HK-2 (cell line): ENCODE data around the gene CLEC4M.
"Not testable (repeated sequence)": the region's sequence is repeated elsewhere in the genome, so short reads cannot be mapped to it uniquely, and the experiment has no call there.

Experiments
- DNase-seq: peaks from one replicate; pipeline ENCODE4 v3.0.0-alpha.2; 2018; ENCODE audit not compliant: unreplicated experiment

The CLEC4M gene

GRCh38 chr19:7740682-7741054 lies 22.4 kb upstream of the CLEC4M start:
- DNase-seq, result no peak

- DNase-seq, result no peak
These were observed 20.5 kb upstream of the CLEC4M start for GRCh38 chr19:7742575-7742974.

- no peak for DNase-seq
These were observed 20.1 kb upstream of the CLEC4M start for GRCh38 chr19:7742991-7743390.

- no peak for DNase-seq
These were observed 19.6 kb upstream of the CLEC4M start for GRCh38 chr19:7743425-7743841.

GRCh38 chr19:7744199-7744786 lies 18.8 kb upstream of the CLEC4M start:
- DNase-seq, result no peak

- no peak for DNase-seq
These were observed 18.0 kb upstream of the CLEC4M start for GRCh38 chr19:7744871-7745650.

- not testable (repeated sequence) for DNase-seq
These were observed 16.7 kb upstream of the CLEC4M start for GRCh38 chr19:7746306-7746705.

GRCh38 chr19:7746903-7747884 lies 15.8 kb upstream of the CLEC4M start, which contains the start of gene CD209:
Gene CD209 (minus strand): TSS chr19:7747534. CDS start chr19:7747511, 23 bp downstream.
- DNase-seq, result peak; percentile 5

GRCh38 chr19:7748171-7748570 lies 14.9 kb upstream of the CLEC4M start:
- no peak for DNase-seq

GRCh38 chr19:7748756-7749155 lies 14.3 kb upstream of the CLEC4M start:
- no peak for DNase-seq

- no peak for DNase-seq
These were observed 11.8 kb upstream of the CLEC4M start for GRCh38 chr19:7751157-7751783.

- DNase-seq, result no peak
These were observed 6.8 kb upstream of the CLEC4M start for GRCh38 chr19:7756258-7756657.

- DNase-seq, result no peak
These were observed 5.7 kb upstream of the CLEC4M start for GRCh38 chr19:7757358-7757757.

GRCh38 chr19:7759156-7759555 lies 3.9 kb upstream of the CLEC4M start:
- no peak for DNase-seq

- DNase-seq, result no peak
These were observed 653 bp downstream of the CLEC4M start for GRCh38 chr19:7763696-7764095.

GRCh38 chr19:7764157-7764556 lies 1.1 kb downstream of the CLEC4M start:
- DNase-seq, result not testable (repeated sequence)

- DNase-seq, result not testable (repeated sequence)
These were observed 2.0 kb downstream of the CLEC4M start for GRCh38 chr19:7765043-7765442.

- DNase-seq, result no peak
These were observed 3.5 kb downstream of the CLEC4M start for GRCh38 chr19:7766535-7766934.

GRCh38 chr19:7767487-7767886 lies 4.4 kb downstream of the CLEC4M start:
- no peak for DNase-seq

GRCh38 chr19:7769171-7769570 lies 6.1 kb downstream of the CLEC4M start:
- no peak for DNase-seq

GRCh38 chr19:7771072-7771471 lies 8.0 kb downstream of the CLEC4M start:
- no peak for DNase-seq
